A673 (cell line): ENCODE data around the gene PSTPIP2. TPM values are rescaled to one million over a fixed set of nuclear protein-coding genes. Genes with fewer than 3 reads are reported as not detected.
"Not testable (repeated sequence)": the region's sequence is repeated elsewhere in the genome, so short reads cannot be mapped to it uniquely, and the experiment has no call there.

Source experiments
- BruUV-seq: library from RNA; stranded (reverse); fragments of 400-500 nt; replicated peaks from 2 replicates; lab custom pipeline; 2021; lab: Mats Ljungman, UMichigan
- CTCF ChIA-PET: fragments of 300-600 bp; sonication (Branson Sonifier 250); formaldehyde crosslinking; loops from one replicate; lab custom pipeline; 2022; ENCODE audit warnings: antibody characterized with exemption; lab: Charles Lee
- POLR2A ChIA-PET: fragments of 300-600 bp; sonication (Branson Sonifier 250); formaldehyde crosslinking; loops from one replicate; lab custom pipeline; 2022; ENCODE audit warnings: antibody characterized with exemption; ENCODE audit not compliant: low non-redundant PET; lab: Charles Lee
- DNase-seq: peaks from one replicate; pipeline ENCODE4 v3.0.0-alpha.2; 2015; ENCODE audit warnings: low spot score
- H3K27ac ChIP-seq: fragments of 200-600 bp; sonication (generic); 2 replicates; pipeline ENCODE4 v1.5.1; 2016; ENCODE audit warnings: mixed run types, low read depth, mild to moderate bottlenecking, mixed read lengths, antibody characterized with exemption, low read length; ENCODE audit not compliant: poor library complexity, severe bottlenecking
- H3K27me3 ChIP-seq: fragments of 200-600 bp; sonication (generic); replicated peaks from 2 replicates; pipeline ENCODE4 v1.6.1; 2017; ENCODE audit warnings: mixed run types, low read depth, mild to moderate bottlenecking, mixed read lengths, antibody characterized with exemption, low read length; ENCODE audit not compliant: insufficient read depth, poor library complexity
- H3K36me3 ChIP-seq: fragments of 200-600 bp; sonication (generic); 2 replicates; pipeline ENCODE4 v1.6.1; 2016; ENCODE audit warnings: mixed run types, mild to moderate bottlenecking, mixed read lengths, antibody characterized with exemption, low read length; ENCODE audit not compliant: insufficient read depth, poor library complexity, severe bottlenecking
- H3K4me1 ChIP-seq: fragments of 200-600 bp; sonication (generic); 2 replicates; pipeline ENCODE4 v1.6.1; 2017; ENCODE audit warnings: mixed run types, mild to moderate bottlenecking, mixed read lengths, antibody characterized with exemption, low read length; ENCODE audit not compliant: insufficient read depth, poor library complexity, severe bottlenecking
- H3K4me3 ChIP-seq: fragments of 200-600 bp; sonication (generic); 2 replicates; pipeline ENCODE4 v1.5.1; 2016; ENCODE audit warnings: low read depth, mixed run types, mild to moderate bottlenecking, mixed read lengths, low read length; ENCODE audit not compliant: poor library complexity, severe bottlenecking
- H3K9me3 ChIP-seq: fragments of 200-600 bp; sonication (generic); 2 replicates; pipeline ENCODE4 v1.6.1; 2016; ENCODE audit warnings: mixed run types, low read depth, mild to moderate bottlenecking, mixed read lengths, antibody characterized with exemption, low read length; ENCODE audit not compliant: poor library complexity, severe bottlenecking
- EZH2 ChIP-seq: fragments of 200-600 bp; sonication (generic); IDR thresholded peaks from 2 replicates; pipeline ENCODE4 v1.6.1; 2017; ENCODE audit warnings: borderline replicate concordance, low read depth, mild to moderate bottlenecking, mixed read lengths, antibody characterized with exemption, low read length; ENCODE audit not compliant: poor library complexity, severe bottlenecking
- intact Hi-C: fragments of 100-400 bp; cut with micrococcal nuclease; formaldehyde crosslinking; loops from one replicate; pipeline ENCODE4 v1.10.0; 2022; ENCODE audit not compliant: unreplicated experiment
- total RNA-seq: library from RNA; stranded (reverse); gene quantifications from 2 replicates; pipeline ENCODE4 v1.2.3, GENCODE V29; 2021
- TF ChIP-seq, protein P1 (sequence below): fragments of 300-800, 200-600 bp; sonication (generic); conservative IDR thresholded peaks from 2 replicates; pipeline ENCODE4 v1.5.1; 2017; ENCODE audit warnings: low read depth, mild to moderate bottlenecking, antibody characterized with exemption, low read length, moderate library complexity, mixed read lengths

Gene PSTPIP2
- total RNA-seq, 1 experiment from 2014 or later, result 5.7 TPM

GRCh38 chr18:45976566-45976965 lies 95.5 kb downstream of the PSTPIP2 start:
- Histone ChIP-seq H3K9me3 (no peaks in the 10 kb centered on the region), H3K4me3 (no peak overlapping the region), H3K27ac (no peak overlapping the region), H3K4me1 (no peaks in the 10 kb centered on the region), H3K36me3 (no peaks in the 10 kb centered on the region), H3K27me3 (no peaks in the 10 kb centered on the region)
- intact Hi-C loops, result no loop called here
- CTCF ChIA-PET, result no interaction called here
- POLR2A ChIA-PET, result no interaction called here
- DNase-seq, result no peak
- BruUV-seq, result no TSS peak
- no peak for TF ChIP-seq EZH2
- TF ChIP-seq, protein P1, sequence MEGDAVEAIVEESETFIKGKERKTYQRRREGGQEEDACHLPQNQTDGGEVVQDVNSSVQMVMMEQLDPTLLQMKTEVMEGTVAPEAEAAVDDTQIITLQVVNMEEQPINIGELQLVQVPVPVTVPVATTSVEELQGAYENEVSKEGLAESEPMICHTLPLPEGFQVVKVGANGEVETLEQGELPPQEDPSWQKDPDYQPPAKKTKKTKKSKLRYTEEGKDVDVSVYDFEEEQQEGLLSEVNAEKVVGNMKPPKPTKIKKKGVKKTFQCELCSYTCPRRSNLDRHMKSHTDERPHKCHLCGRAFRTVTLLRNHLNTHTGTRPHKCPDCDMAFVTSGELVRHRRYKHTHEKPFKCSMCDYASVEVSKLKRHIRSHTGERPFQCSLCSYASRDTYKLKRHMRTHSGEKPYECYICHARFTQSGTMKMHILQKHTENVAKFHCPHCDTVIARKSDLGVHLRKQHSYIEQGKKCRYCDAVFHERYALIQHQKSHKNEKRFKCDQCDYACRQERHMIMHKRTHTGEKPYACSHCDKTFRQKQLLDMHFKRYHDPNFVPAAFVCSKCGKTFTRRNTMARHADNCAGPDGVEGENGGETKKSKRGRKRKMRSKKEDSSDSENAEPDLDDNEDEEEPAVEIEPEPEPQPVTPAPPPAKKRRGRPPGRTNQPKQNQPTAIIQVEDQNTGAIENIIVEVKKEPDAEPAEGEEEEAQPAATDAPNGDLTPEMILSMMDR, result no peak

DNA sequence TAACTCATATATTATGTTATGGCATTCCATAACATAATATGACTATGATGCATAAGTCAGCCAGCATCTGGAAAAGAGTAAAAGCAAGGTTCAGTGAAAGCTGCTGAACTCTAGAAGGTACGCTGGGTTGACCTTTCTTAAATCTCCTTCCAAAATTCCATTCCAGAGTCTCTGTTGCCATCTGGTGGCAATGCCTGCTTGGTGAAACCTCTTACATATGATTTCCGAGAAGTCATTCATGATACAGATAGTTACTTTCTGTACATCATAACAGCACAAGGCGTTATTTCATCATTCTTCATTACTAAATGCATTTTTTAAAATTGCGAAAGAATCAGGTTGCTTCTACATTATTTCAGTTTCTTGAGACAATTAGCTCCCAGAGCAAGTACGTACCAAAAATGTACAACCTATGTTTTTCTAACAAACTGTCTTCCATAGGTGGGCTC lies 97.9 kb downstream of the PSTPIP2 start:
- peak; percentile 82 for DNase-seq
- Histone ChIP-seq H3K27me3 (no peaks in the 10 kb centered on the region), H3K27ac (no peak overlapping the region), H3K36me3 (no peaks in the 10 kb centered on the region), H3K4me1 (no peaks in the 10 kb centered on the region), H3K9me3 (no peaks in the 10 kb centered on the region), H3K4me3 (no peak overlapping the region)
- POLR2A ChIA-PET, result no interaction called here
- no TSS peak for BruUV-seq
- TF ChIP-seq, protein P1, result peak; percentile 81
- no peak for TF ChIP-seq EZH2
- intact Hi-C loops, result loop anchor here (2.0 to 5.0 kb wide), 3 partner anchors 98 to 307 kb away; partner anchors contain the start of gene PSTPIP2
- CTCF ChIA-PET, result no interaction called here

- Histone ChIP-seq H3K9me3 (no peaks in the 10 kb centered on the region), H3K27ac (peak within 1 kb of the TSS; percentile 69), H3K4me3 (peak within 1 kb of the TSS; percentile 96), H3K36me3 (no peaks in the 10 kb centered on the region), H3K4me1 (no peaks in the 10 kb centered on the region), H3K27me3 (no peaks in the 10 kb centered on the region)
- ChIA-PET CTCF (no interaction called here), POLR2A (interaction anchor here (0.5 kb wide), 1 partner anchor 131 kb away, joined by 10 read pairs; no protein-coding TSS in a partner anchor)
- no peak for TF ChIP-seq EZH2
- TF ChIP-seq, protein P1, result no peak
- intact Hi-C loops, result no loop called here
- DNase-seq, result peak; percentile 95
- BruUV-seq, result no TSS peak
These were observed 104.9 kb downstream of the PSTPIP2 start, which contains the start of gene EPG5 for GRCh38 chr18:45967007-45967706. EPG5 (minus strand) TSS chr18:45967329; CDS start chr18:45967239, 90 bp downstream.

DNA sequence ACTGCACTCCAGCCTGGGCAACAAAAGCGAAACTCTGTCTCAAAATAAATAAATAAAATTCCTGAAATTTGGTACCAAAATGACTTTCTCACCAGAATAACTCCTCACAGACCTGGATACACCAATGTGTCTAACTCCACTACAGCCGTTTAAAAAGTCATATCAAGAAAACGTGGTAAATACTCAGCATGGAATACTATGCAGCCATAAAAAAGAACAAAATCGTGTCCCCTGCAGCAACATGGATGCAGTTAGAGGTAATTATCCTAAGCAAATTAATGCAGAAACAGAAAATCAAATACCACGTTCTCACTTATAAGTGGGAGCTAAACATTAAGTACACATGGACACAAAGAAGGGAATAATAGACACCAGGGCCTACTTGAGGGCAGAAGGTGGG lies 107.1 kb downstream of the PSTPIP2 start:
- H3K9me3 ChIP-seq, H3K4me1 ChIP-seq, H3K4me3 ChIP-seq, H3K36me3 ChIP-seq, H3K27me3 ChIP-seq, BruUV-seq, POLR2A ChIA-PET, DNase-seq, intact Hi-C loops, CTCF ChIA-PET, H3K27ac ChIP-seq: not testable (repeated sequence)
